ENCODE results near the gene FREM2.

FREM2 gene

DNA sequence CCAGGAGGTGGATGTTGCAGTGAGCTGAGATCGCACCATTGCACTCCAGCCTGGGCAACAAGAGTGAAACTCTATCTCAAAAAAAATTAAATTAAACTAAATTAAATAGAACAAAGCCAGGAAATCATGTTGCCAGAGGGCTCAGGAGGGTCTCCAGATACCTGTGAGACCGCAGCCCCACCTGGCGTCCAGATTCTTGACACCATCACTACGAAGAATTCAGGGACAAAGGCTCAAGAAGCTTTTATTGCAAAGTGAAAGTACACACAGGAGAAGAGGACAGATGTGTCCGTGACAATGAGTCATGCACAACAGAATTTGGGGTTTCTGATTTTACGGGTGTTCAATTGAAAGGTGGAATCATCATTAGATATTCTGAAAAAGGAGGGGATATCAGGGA lies 227.2 kb downstream of the FREM2 start:
- no peak overlapping the region for H3K4me3 ChIP-seq (ENCODE audit: low read depth, low read length)
- ChIA-PET CTCF (interaction anchor here (0.8 to 1.1 kb wide), 3 partner anchors 30 to 39 kb away, joined by 3 to 4 read pairs (median 4); no protein-coding TSS in a partner anchor), POLR2A (no interaction called here)
- H3K36me3 ChIP-seq (ENCODE audit: control insufficient read depth in 2 of 2, insufficient read depth in 1 of 2, low read length in 2 of 2) = no peaks in the 10 kb centered on the region
- no peaks in the 10 kb centered on the region for H3K4me1 ChIP-seq (ENCODE audit: control insufficient read depth, insufficient read depth, low read length)
- H3K9me3 ChIP-seq (ENCODE audit: control insufficient read depth, insufficient read depth, low read depth, low read length) = no peaks in the 10 kb centered on the region
- H3K27ac ChIP-seq (ENCODE audit: extremely low read depth, low read depth, low read length) = no peak overlapping the region
- TF ChIP-seq ZNF776 (tag by site-specific recombination; IDR thresholded peaks at IDR 0.05; ENCODE audit: borderline replicate concordance) (no peak), ZNF645 (tag by site-specific recombination; IDR thresholded peaks at IDR 0.05) (no peak), ZNF362 (tag by site-specific recombination; IDR thresholded peaks at IDR 0.05) (no peak), SCRT2 (tag by site-specific recombination; IDR thresholded peaks at IDR 0.05) (no peak), ZNF335 (tag by site-specific recombination; conservative IDR thresholded peaks at IDR 0.05) (no peak), ZBTB20 (tag by site-specific recombination; IDR thresholded peaks at IDR 0.05) (no peak)
- TF ChIP-seq, protein P1, sequence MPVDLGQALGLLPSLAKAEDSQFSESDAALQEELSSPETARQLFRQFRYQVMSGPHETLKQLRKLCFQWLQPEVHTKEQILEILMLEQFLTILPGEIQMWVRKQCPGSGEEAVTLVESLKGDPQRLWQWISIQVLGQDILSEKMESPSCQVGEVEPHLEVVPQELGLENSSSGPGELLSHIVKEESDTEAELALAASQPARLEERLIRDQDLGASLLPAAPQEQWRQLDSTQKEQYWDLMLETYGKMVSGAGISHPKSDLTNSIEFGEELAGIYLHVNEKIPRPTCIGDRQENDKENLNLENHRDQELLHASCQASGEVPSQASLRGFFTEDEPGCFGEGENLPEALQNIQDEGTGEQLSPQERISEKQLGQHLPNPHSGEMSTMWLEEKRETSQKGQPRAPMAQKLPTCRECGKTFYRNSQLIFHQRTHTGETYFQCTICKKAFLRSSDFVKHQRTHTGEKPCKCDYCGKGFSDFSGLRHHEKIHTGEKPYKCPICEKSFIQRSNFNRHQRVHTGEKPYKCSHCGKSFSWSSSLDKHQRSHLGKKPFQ (tag by site-specific recombination; IDR thresholded peaks at IDR 0.05) = no peak
- TF ChIP-seq, protein P2, sequence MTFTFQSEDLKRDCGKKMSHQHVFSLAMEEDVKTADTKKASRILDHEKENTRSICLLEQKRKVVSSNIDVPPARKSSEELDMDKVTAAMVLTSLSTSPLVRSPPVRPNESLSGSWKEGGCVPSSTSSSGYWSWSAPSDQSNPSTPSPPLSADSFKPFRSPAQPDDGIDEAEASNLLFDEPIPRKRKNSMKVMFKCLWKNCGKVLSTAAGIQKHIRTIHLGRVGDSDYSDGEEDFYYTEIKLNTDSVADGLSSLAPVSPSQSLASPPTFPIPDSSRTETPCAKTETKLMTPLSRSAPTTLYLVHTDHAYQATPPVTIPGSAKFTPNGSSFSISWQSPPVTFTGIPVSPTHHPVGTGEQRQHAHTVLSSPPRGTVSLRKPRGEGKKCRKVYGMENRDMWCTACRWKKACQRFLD (tag by site-specific recombination; IDR thresholded peaks at IDR 0.05) = no peak

- Histone ChIP-seq H3K4me1 (ENCODE audit: control insufficient read depth, insufficient read depth, low read length) (no peaks in the 10 kb centered on the region), H3K9me3 (ENCODE audit: control insufficient read depth, insufficient read depth, low read depth, low read length) (no peaks in the 10 kb centered on the region), H3K4me3 (ENCODE audit: low read depth, low read length) (no peak overlapping the region), H3K27ac (ENCODE audit: extremely low read depth, low read depth, low read length) (no peak overlapping the region), H3K36me3 (ENCODE audit: control insufficient read depth in 2 of 2, insufficient read depth in 1 of 2, low read length in 2 of 2) (no peaks in the 10 kb centered on the region)
- CTCF ChIA-PET = interaction anchor here (0.7 kb wide), 1 partner anchor 692 kb away, joined by 3 read pairs; no protein-coding TSS in a partner anchor
- TF ChIP-seq CTCF (tag by site-specific recombination; IDR thresholded peaks at IDR 0.05) (no peak), SETDB1 (IDR thresholded peaks at IDR 0.05; ENCODE audit: insufficient read length, low read length) (no peak), ZNF398 (tag by site-specific recombination; IDR thresholded peaks at IDR 0.05) (no peak), ZNF239 (tag by site-specific recombination; IDR thresholded peaks at IDR 0.05) (no peak), KLF7 (tag by site-specific recombination; IDR thresholded peaks at IDR 0.05; ENCODE audit: borderline replicate concordance) (no peak), ZNF391 (tag by site-specific recombination; IDR thresholded peaks at IDR 0.05; ENCODE audit: borderline replicate concordance, low read depth) (no peak)
- TF ChIP-seq, protein P3, sequence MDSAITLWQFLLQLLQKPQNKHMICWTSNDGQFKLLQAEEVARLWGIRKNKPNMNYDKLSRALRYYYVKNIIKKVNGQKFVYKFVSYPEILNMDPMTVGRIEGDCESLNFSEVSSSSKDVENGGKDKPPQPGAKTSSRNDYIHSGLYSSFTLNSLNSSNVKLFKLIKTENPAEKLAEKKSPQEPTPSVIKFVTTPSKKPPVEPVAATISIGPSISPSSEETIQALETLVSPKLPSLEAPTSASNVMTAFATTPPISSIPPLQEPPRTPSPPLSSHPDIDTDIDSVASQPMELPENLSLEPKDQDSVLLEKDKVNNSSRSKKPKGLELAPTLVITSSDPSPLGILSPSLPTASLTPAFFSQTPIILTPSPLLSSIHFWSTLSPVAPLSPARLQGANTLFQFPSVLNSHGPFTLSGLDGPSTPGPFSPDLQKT (IDR thresholded peaks at IDR 0.05; ENCODE audit: borderline replicate concordance, low read depth, low read length) = no peak
- POLR2A ChIA-PET = no interaction called here
Observed at GRCh38 chr13:38921081-38921480, 234.2 kb downstream of the FREM2 start.
